NCI-H2227 (cell line): Measurements from ENCODE around the gene TRIM38.

Source experiments
- DNase-seq: peaks from one replicate; lab custom pipeline; 2025; ENCODE audit not compliant: unreplicated experiment; lab: John Stamatoyannopoulos, UW

Gene TRIM38

DNA sequence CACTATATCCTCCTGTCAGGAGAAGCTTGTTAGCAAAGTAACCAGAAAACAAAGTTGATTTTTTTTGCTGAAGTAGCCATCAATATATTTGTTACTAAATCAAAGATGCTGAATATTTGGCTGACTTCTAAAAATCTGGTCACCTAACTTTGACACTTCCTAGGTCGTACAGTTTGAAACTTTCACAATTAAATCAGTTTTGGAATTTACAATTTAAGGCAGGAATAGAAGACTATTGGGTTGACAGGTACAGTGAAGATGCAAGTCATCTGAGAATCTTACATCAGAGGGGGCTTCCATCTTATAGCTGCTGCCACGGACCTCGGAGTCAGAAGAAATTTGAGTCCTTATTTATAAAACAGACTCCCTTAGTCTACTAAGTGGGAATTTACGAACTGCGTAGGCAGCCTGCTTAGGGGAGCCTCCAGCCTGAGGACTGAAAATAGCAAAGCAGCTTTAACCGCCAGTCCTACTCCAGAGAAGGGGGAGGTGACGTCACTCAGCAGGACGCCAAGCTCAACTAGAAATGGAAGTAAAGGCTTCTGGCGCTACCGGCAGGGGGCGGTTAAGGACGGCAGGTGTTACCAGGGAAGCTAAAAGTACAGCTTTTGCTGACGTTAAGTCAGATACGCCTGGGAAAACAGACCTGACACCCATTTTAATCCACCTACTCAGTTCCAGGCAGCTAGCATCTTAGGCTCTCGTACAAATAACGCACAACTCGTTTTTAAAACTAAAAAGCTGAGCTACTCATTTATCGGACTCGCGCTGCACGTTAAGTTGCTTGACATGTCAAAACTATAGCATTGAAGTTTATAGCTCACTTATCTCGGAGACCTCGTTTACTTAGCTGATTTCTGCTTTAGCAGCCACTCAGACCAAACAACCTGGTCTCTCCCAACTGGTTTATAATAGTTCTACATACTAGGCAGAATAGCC lies 63.6 kb downstream of the TRIM38 start:
- DNase-seq: peak; percentile 97

DNA sequence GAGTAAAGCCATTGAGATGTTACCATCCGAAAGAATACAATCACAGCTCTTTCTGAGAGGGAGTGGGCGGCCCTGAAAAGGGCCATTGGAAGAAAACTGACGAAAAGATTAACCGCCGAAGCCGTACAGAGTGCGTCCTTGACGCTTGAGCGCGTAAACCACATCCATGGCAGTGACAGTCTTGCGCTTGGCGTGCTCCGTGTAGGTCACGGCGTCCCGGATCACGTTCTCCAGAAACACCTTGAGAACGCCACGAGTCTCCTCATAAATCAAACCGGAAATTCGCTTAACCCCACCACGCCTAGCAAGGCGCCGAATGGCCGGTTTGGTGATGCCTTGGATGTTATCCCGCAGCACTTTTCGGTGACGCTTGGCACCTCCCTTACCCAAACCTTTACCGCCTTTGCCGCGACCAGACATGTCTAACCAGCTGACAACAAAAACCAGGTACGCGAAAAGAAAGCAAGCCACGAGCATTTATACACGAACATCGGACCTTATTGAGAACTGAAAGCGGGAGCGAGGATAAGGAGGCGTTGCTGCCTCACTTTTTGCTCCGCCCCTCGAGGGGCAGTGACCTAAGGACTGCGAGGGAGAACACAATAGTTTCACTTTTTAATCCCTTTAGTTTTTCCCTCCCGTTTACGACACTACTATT lies 64.4 kb downstream of the TRIM38 start:
- peak; percentile 98 for DNase-seq

DNA sequence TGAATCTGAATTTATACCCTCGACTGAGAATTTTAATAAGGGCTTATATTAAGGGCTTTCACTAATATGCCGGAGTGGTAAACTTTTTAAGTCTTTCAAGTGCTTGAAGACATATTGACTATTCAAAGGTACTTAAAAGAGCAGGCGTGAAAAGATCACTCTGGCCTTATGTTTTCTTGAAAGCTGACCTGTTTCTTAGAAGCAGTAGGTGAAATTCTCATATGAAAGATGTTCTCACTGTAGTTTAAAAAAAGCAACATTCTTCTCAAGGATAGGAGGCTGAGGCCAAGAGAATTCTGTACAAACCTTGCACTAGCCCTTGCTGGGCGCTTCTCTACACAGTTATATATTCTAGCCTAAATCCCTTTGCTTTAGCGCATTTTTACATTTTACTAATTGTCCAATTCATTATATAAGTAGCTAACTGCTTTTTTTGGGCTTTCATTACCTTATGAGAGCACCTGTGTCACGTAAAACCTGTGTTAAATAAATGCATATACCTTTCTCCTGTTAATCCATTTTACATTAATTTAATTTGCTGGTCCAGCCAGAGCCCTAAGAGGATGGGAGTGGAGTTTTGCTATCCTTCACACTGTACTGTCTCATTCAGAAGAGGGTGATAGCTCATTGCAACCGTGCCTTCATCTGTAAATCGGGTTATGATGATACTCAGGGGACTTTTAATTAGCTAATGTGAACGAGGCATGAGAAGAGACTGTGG lies 65.0 kb downstream of the TRIM38 start:
- no peak for DNase-seq

DNA sequence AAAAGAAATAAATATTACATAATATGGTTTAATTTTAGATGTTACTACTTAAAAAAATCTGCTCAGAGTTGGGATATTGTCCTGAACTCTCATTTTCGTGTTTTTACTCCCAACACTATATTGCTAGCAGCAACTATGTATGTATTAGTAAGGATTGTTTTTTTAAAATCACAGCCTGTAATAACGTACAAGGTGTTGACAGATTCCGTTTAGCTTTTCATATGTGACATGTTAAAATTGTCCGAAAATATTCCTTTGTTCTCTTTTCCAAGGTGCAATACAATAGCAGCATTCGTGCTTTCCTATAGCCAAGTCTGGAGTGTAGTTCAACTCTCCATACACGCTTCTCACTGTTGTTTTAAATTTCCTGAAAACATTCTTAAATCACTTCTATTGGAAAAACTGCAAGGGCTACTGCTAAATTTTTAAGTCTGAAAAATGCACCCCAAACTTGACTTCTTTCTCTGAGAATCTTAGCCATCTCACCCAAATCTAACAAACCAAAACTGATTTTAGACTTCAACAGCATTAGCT lies 65.7 kb downstream of the TRIM38 start:
- DNase-seq: no peak

DNA sequence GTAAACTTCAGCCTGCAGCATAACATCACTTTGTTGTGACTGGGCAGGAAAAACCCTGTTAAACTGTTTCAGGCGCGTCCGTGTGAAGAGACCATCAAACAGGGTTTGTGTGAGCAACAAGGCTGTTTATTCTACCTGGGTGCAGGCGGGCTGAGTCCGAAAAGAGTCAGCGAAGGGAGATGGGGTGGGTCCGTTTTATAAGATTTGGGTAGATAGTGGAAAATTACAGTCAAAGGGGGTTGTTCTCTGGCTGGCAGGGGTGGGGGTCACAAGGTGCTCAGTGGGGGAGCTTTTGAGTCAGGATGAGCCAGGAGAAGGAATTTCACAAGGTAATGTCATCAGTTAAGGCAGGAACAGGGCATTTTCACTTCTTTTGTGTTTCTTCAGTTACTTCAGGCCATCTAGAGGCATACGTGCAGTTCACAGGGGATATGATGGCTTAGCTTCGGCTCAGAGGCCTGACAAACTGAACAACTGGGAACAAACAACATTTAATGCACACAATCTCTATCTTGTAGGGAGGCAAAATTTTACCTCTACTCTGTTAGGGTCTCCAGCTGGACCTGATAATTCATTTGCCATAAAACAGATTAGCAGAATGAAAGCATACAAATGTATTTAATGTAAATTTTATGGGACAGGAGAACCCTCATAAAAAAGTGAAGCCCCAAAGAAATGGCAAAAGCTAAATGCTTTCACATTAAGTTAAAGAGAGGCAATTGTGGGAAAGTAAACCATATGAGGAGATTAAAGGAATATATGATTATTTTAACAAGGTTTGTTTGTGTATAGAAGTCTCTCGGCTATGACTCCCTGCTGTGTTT lies 66.4 kb downstream of the TRIM38 start:
- no peak for DNase-seq

DNA sequence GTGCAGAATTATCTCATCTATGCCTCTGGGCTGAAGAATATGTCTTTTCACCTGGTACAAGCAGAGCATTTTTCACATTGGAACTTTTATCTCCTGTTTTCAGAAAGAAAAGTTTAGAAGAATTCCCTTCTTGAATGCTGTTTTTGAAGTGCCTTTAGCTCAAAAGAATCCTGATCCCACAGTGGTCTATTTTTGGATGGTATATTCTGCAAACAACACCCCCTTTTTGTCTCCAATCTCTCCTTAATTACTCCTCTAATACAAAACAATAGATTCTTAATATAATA lies 66.9 kb downstream of the TRIM38 start:
- DNase-seq: no peak

DNA sequence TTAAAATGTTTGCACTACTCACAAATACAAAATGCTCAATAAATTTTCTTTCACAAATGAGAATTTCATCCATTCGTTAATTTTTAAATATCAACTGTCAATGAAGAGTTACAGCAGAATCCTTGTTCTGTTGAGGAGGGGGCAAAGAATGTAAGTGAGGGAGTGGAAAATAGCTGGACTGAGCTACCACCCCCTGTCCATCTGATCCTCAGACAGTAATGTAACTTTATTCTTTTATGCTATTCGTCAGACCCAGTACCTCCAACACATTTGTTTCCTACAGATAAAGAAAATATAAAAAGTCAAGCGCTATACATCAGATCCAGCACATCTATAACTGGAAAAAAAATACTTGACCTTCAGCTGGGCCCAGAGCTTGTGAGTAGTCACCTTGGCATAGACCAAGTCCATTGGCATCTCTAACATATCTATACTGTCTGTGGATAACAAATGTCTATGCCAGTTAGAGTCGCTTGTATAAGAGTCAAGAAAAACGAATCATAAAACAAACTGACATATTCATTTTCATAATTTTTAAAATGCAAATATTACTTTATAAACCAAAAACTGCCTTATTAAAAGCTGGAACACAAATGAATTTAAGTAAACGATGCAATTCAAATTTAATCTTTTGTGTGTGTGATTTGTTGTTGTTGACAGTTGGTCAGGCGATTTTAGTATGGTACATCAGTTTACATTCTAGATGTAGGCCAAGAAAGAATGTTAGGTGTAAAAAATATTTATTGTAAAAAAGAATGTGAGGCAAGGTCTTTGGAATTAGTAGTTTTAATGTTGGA lies 67.5 kb downstream of the TRIM38 start:
- no peak for DNase-seq

DNA sequence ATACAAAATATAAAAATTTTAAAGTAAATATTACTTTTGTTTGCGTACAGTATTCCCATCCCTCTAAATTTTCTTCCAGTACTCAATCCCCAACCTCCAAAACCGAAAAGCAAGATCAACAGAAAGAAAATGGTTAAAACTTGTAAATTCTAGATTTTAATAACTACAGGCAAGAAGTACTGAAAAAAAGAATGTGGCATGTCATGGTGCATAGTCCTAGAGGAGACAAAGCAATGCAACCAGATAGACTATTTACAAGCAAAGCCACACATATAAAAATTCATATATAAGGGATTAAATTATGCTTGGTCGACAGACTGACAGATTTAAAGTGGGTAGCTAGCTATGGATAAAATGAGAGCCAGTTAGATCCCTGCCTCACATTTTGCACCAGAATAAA lies 68.1 kb downstream of the TRIM38 start:
- DNase-seq: no peak

DNA sequence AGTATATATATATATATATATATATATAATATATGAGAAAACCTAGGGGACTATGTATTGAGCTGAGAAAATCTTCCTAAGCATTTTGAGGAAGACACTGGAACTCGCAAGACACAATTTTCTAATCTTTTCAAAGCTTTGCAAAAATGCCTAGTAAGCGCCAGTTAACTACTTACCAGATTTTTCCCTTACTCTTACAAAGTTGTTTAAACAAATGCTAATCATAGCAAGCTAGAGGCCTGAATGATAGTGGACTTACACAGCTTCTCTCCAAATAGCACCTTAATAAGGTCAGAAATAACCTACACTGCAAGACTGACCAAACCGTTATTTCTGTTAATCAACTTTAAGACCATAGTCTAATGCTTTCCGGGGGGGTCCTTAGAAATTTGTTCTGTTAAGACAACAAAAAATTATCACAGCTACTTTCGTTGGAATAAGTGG lies 68.6 kb downstream of the TRIM38 start:
- DNase-seq: no peak

DNA sequence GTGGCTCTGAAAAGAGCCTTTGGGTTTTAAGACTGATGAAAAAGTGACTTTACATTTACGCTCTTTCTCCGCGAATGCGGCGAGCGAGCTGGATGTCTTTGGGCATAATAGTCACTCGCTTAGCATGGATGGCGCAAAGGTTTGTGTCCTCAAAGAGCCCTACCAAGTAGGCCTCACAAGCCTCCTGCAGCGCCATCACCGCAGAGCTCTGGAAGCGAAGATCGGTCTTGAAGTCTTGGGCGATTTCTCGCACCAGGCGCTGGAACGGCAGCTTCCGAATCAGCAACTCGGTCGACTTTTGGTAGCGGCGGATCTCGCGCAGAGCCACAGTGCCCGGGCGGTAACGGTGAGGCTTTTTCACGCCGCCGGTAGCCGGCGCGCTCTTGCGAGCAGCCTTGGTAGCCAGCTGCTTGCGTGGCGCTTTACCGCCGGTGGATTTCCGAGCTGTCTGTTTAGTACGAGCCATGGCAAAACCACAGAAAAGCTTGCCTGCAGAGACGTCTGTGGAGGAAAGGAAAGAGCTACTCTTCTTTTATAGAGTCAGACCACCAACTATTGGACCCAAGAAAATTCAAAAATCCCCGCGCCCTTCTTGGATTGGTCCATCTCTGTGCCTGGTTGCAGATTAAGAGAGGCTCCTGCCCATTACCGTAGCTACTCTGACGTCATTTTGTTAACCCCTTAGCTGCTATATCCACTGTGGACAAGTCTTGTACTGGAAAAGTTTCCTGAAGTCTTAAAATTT lies 69.2 kb downstream of the TRIM38 start:
- DNase-seq: peak; percentile 98

DNA sequence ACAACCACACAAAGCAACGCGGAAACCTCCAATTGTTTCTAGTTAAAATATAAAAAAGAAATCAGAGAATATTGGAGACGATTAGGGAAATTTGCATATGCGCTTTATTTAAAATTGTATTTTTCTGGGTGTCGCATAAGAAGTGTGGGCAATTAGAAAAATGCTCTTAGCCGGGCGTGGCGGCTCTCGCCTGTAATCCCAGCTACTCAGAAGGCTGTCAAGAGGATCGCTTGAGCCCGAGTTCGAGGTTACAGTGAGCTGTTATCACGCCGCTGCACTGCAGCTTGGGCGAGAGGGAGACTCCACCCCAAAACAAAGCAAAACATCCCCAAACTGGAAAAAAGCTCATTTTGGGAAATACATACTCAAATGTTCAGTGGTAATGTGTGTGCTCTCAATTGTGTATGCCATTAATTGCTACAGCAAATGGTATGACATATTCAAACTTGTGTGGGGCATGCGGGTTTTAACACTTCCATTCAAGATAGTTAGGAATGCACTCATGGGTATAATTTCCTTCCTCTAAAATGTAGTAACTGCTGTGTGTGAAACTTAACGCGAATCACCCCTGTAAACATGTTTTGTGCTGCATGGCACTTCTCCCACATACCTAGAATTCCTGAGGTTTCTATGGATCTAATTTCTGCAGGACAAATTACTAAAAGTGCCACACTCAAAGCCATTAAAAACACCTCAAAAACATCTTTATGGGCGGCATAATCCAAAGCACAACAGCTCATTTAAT lies 69.9 kb downstream of the TRIM38 start:
- peak; percentile 80 for DNase-seq

DNA sequence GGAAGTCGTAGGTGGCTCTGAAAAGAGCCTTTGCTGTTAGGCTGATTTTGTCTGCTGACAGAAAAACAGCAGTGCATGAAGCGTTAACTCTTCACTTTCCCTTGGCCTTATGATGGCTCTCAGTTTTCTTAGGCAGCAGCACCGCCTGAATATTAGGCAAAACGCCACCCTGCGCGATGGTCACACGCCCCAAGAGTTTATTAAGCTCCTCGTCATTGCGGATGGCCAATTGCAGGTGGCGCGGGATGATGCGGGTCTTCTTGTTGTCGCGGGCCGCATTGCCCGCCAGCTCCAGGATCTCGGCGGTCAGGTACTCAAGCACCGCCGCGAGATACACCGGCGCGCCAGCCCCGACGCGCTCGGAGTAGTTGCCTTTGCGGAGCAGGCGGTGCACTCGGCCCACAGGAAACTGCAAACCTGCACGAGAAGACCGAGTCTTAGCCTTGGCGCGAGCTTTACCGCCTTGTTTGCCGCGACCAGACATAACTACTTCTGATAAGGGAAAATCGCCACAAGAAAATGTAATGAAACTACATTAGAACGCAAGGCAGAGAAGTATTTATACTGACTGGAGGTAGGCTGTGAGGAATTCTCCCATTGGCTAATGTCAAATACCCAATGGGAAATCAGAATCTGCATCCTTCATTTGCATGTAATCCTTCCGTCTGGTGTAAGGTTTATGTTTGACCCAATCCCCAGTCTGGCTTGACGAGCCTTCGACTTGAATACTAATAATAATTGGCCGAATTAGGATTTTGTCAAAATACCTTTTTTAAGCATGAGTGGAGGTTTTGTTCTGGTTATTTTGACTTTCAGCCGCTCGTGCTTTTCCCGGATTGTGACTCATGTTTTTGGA lies 70.7 kb downstream of the TRIM38 start:
- DNase-seq: peak; percentile 95

DNA sequence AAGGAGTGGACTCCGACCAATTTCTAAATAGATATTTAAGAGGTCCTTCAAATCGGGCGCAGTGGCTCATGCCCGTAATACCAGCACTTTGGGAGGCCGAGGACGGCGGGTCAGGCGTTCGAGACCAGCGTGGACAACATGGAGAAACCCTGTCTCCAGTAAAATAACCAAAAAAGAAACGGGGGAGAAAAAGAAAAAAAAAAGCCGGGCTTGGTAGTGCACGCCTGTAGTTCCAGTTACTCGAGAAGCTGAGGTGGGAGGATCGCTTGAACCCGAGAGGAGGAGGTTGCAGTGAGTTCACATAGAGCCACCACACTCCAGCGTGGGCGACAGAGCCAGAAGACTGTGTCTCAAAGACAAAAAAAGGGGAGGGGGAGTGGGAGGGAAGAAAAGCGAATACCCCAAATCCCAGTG lies 71.3 kb downstream of the TRIM38 start:
- DNase-seq: peak; percentile 83

DNA sequence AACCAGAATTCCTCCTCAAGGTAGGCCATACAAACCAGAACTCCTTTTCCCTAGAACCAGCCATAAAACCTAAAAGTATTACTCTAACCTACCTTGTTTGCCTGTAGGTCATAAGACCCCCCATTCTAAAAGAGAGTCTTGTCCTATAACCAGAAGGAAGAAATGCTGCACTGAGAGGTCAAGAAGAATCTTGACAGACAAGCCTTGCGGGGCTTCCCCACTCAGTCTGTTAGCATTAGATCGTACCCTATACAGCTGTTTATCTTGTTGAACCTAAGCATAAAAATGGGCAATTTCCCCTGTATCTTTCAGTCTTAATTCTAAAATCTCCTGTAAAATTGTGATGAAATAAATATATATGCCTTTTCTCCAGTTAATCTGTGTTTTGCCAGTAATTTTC lies 72.3 kb downstream of the TRIM38 start:
- DNase-seq: no peak
